PFSK-1 (cell line): Measurements from ENCODE around the gene PIGQ.

Experiments used
- POLR2AphosphoS5 ChIP-seq: IDR thresholded peaks from 2 replicates; pipeline ENCODE4 v1.6.1; 2012; ENCODE audit warnings: low read depth, mild to moderate bottlenecking, control low read depth, low read length, moderate library complexity
- SIN3A ChIP-seq: IDR thresholded peaks from 2 replicates; pipeline ENCODE4 v1.6.1; 2012; ENCODE audit warnings: mild to moderate bottlenecking, low read length, moderate library complexity, borderline replicate concordance; ENCODE audit not compliant: insufficient read depth
- TAF1 ChIP-seq: IDR thresholded peaks from 2 replicates; pipeline ENCODE4 v1.6.1; 2012; ENCODE audit warnings: low read length, control low read depth, borderline replicate concordance; ENCODE audit not compliant: insufficient read depth

DNA sequence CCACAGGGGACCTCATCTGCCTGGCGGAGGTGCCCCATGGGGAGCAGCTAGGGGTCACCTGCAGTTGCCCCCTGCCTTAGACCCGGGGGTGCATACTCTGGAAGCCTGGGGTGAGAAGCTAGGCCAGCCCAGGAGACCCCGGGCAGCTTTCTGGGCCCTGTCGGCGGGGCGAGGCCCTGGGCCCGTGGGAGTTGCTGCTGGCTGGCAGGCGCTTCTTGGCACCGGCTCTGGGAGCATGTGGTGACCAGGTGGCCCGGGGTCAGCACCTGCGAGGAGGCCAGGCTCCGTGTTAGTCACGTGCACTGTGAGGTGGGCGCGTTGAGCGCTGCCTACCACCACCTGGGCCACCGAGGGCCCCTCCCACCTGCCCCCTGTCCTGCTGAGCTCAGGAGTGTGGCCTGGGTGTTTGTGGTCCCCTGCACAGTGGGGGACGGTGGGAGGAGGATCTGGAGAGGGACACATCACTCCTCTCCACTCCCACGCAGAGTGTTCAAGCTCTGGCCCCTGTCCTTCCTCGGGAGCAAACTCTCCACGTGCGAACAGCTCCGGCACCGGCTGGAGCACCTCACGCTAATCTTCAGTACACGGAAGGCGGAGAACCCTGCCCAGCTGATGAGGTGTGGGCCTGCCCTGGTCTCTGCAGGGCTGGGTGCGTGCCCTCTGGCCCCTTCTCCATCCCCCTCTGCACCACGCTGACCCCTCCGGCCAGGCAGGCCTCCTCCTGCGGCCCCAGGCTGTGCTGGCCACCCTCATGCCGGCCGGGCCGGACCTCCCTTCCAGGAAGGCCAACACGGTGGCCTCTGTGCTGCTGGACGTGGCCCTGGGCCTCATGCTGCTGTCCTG is 5.8 kb downstream of the PIGQ start:
- TF ChIP-seq TAF1 (no peak), POLR2AphosphoS5 (no peak), SIN3A (no peak)
